Fibroblast of mammary gland (primary cell): ENCODE measurements around the gene ERGIC3.
"Not testable (repeated sequence)": the region's sequence is repeated elsewhere in the genome, so short reads cannot be mapped to it uniquely, and the experiment has no call there.

Experiments
- DNase-seq: peaks from one replicate; pipeline ENCODE4 v3.0.0-alpha.2; 2010; ENCODE audit warnings: low read depth
- H3K4me3 ChIP-seq: 2 replicates; pipeline ENCODE4 v1.5.1; 2011; ENCODE audit warnings: low read depth, mild to moderate bottlenecking, low read length, moderate library complexity; ENCODE audit not compliant: control insufficient read depth
- TF ChIP-seq, protein P1 (sequence below): conservative IDR thresholded peaks from 2 replicates; pipeline ENCODE4 v1.5.1; 2011; ENCODE audit warnings: low read depth, low read length, inconsistent platforms; ENCODE audit not compliant: control insufficient read depth, insufficient read depth

The ERGIC3 gene

DNA sequence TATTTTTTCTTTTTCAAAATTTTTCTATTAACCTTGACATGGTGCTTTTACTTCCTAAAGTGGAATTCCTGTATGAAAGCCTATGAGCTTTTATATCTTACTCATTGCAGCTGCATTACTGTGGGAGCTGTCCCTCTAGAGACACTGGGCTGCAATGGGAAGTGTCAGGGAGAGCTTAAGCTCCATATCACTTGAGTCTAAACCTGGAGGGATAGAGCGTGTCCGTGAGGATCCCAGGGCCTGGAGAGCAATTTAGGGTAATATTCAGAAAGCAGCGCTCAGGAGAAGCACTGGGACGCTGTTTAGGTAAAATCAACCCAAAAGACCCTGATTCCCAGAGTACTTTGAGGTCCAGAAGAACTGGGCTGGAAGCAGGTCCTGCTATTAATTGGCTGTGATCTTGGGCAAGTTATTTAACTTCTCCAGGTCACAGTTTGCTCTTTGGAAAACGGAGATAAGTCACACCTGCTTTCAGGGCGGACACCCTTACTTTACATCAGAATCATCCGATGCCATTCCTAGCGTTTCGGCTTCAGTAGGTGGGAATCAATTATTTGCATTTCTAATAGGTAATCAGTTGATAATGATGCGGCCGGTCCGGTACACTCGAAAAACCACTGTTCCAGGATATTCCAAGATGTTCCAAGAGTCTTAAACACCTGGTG lies 628 bp upstream of the ERGIC3 start:
- peak overlapping the region; percentile 29 for H3K4me3 ChIP-seq
- TF ChIP-seq, protein P1, sequence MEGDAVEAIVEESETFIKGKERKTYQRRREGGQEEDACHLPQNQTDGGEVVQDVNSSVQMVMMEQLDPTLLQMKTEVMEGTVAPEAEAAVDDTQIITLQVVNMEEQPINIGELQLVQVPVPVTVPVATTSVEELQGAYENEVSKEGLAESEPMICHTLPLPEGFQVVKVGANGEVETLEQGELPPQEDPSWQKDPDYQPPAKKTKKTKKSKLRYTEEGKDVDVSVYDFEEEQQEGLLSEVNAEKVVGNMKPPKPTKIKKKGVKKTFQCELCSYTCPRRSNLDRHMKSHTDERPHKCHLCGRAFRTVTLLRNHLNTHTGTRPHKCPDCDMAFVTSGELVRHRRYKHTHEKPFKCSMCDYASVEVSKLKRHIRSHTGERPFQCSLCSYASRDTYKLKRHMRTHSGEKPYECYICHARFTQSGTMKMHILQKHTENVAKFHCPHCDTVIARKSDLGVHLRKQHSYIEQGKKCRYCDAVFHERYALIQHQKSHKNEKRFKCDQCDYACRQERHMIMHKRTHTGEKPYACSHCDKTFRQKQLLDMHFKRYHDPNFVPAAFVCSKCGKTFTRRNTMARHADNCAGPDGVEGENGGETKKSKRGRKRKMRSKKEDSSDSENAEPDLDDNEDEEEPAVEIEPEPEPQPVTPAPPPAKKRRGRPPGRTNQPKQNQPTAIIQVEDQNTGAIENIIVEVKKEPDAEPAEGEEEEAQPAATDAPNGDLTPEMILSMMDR: no peak
- no peak for DNase-seq

DNA sequence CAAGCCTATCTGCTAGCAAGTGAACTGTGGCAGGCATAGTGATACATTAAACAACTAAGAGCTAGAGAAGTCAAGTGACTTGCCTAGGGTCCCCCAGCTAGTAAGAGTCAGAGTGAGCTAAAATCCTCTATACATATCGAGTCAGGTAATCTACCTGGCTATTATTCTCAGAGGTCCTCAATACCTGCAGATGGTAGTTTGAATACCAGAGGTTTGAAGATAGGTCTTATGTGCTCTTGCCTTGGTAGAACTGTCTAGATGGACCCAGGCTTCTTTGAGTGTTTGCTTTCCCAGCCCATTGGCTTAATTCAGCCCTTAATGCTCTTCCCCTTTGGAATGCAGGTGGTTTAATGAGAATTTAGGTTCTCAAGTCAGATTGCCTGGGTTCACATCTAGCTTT lies 1.1 kb downstream of the ERGIC3 start:
- TF ChIP-seq, protein P1: no peak
- H3K4me3 ChIP-seq: no peak overlapping the region
- DNase-seq: no peak

DNA sequence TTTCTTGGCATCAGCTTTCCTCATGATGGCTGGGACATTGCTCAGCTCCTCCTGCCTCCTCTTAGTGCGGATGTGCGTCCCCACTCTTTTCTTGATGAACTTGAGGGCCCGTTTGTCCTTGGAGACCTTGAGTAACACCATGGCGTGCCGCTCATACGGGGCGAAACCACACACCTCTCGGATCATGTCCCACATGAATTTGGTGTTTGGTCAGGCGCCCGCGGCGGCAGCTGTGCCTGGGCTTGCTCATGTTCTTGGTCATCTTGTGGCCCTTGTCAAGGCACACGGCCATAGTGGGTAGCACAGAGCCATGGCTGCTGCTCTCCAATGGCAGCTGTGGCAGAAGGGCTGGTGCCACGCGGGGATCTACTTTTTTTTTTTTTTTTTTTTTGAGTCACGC lies 2.6 kb downstream of the ERGIC3 start:
- H3K4me3 ChIP-seq: no peak overlapping the region
- no peak for DNase-seq
- TF ChIP-seq, protein P1: no peak

DNA sequence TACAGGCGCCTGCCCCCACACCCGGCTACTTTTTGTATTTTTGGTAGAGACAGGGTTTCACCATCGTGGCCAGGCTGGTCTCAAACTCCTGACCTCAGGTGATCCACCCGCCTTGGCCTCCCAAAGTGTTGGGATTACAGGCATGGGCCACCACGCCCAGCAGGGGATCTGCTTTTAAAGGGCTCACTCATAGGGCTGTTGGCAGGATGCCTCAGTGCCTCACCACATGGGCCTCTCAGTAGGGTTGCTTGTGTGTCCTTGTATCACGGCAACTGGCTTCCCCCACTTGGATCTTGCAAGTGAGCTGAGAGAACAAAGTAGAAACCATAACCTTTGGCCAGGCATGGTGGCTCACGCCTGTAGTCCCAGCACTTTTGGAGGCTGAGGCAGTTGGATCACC lies 3.1 kb downstream of the ERGIC3 start:
- H3K4me3 ChIP-seq: not testable (repeated sequence)
- peak; percentile 55 for DNase-seq

DNA sequence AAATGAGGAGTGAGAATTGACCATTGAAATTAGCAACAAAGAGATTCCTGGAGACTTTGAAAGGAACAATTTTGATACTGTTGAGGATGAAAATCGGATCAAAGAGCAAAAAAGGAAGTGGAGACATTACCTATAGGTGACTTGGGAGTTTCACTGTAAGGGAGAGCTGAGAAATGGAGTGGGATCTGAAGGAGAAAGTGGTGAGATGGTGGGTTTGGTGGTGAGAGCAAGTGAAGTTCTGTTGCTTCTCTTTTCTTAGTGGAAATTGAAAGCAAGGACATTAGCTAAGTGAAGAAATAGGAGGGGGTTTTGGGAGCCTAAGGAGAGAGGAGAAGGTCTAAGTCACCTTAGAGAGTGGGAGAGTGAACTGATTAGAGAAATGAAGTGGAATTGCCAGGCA lies 4.2 kb downstream of the ERGIC3 start:
- no peak for DNase-seq
- TF ChIP-seq, protein P1: no peak
- no peak overlapping the region for H3K4me3 ChIP-seq

DNA sequence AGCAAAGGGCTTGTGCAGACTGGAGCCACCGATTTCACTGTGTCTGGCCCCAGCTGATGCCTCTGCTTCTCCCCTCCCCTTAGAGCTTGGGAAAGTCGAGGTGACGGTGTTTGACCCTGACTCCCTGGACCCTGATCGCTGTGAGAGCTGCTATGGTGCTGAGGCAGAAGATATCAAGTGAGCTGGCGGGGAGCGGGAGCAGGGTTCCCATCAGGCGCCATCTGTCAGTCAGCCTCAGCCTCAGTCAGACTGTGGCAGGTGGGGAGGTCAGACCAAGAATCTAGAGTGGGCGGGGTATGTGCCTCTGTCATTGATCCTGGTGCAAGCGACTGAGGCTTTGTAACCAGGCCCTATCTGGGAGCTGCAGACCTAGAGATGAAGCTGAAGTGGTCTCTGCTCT lies 5.5 kb downstream of the ERGIC3 start:
- TF ChIP-seq, protein P1: no peak
- H3K4me3 ChIP-seq: no peak overlapping the region
- no peak for DNase-seq

DNA sequence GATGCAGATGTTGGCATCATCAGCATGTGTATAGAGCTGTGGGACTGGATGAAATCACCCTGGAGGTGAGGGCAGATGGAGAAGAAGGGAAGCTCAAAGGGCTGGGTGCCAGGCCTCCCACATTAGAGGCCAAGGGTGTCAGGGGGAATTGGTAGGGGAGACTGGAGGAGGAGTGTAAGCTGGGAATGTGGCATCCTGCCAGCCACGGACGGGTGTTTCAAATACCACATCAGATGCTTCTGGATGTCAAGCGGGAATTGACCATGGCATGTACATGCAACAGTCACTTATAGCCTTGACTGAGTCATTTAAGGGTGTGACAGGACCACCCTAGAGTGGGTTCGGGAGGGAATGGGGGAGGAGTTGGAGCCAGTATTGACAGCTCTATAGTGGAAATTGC lies 9.6 kb downstream of the ERGIC3 start:
- H3K4me3 ChIP-seq: no peak overlapping the region
- TF ChIP-seq, protein P1: no peak
- peak; percentile 16 for DNase-seq

DNA sequence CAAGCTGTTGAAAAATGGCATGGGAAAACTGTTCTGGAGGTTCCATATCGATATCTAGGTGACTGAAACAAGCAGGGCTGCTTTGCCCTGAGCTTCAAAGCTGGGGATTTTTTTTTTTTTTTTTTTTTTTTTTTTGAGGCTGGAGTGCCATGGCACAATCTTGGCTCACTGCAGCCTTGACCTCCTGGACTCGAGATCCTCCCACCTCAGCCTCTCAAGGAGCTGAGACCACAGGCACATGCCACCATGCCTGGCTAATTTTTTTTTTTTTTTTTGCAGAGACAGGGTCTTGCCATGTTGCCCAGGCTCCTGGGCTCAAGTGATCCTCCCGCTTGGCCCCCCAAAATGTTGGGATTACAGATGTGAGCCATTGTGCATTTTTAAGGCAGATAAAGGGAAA lies 11.0 kb downstream of the ERGIC3 start:
- H3K4me3 ChIP-seq: no peak overlapping the region
- TF ChIP-seq, protein P1: no peak
- no peak for DNase-seq

DNA sequence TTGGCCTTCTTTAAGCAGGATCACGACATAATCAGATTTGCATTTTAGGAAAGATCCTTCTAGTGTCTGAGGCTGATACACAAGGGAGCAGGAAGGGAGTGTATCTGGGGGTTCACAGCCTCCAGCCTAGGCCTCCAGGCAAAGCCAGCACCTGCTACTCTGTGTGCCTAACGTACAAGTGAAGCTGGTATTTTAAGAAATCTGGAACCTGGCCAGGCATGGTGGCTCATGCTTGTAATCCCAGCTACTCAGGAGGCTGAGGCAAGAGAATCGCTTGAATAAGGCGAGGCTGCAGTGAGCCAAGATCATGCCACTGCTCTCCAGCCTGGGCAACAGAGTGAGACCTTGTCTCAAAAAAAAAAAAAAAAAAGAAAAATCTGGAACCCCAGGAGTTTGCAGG lies 13.6 kb downstream of the ERGIC3 start:
- not testable (repeated sequence) for H3K4me3 ChIP-seq, DNase-seq
